ENCODE results near the gene HLA-DRA.

DNA sequence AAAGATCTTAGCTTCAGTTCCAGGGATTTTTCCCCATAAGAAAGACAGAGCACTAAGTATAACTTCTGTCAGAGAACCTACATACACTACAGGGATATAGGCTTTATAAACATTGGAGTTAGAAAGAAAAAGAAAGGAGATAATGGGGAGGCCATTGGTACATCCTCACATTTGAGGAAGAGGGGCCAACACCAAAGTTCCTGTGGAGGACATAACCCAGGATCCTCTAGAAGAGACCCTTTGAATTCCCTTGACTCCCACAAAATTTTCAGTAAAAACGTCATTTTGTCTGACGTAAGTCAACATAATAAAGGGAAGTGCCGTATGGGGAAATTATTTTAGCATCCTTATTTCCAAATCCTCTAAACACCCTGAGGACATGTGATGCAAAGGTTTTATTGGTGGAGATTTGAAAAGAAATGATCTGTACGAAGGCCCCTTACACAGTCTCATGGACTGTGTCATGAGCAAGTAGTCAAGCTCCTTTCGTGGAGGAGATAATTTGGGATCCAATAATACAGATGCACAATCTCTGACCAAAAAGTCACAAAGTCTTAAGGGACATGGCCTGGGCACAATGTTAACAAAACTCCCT is 33.2 kb downstream of the HLA-DRA start:
- TF ChIP-seq ARNT (IDR thresholded peaks at IDR 0.05) (no peak), ZNF384 (IDR thresholded peaks at IDR 0.05) (no peak), BHLHE40 (IDR thresholded peaks at IDR 0.05; ENCODE audit: borderline replicate concordance) (no peak), CTBP1 (IDR thresholded peaks at IDR 0.05; ENCODE audit: borderline replicate concordance) (no peak), FOXA1 (IDR thresholded peaks at IDR 0.05) (no peak), ELF4 (IDR thresholded peaks at IDR 0.05) (no peak), SP1 (IDR thresholded peaks at IDR 0.05) (no peak)

Data from HEK293T (cell line).